ENCODE measurements around the gene IFNA16.
A peak's percentile ranks its signal among the peaks of the same experiment; 100 is the strongest.
"Not testable (repeated sequence)": the region's sequence is repeated elsewhere in the genome, so short reads cannot be mapped to it uniquely, and the experiment has no call there.

IFNA16 gene

GRCh38 chr9:21217211-21217610 is at the start of gene IFNA16:
Gene IFNA16, minus strand, starts transcription at chr9:21217311. Its CDS starts 6 bp downstream, at chr9:21217305.
- DNase-seq = not testable (repeated sequence)

GRCh38 chr9:21265421-21266189 is 48.5 kb upstream of the IFNA16 start:
- DNase-seq = no peak

- no peak for DNase-seq
These were observed 38.6 kb upstream of the IFNA16 start for GRCh38 chr9:21255538-21256212.

- no peak for DNase-seq
These were observed 35.8 kb upstream of the IFNA16 start for GRCh38 chr9:21252721-21253547.

- DNase-seq = no peak
These were observed 34.5 kb upstream of the IFNA16 start for GRCh38 chr9:21251638-21252037.

- DNase-seq = no peak
These were observed 34.1 kb upstream of the IFNA16 start for GRCh38 chr9:21251190-21251589.

GRCh38 chr9:21244836-21245235 is 27.7 kb upstream of the IFNA16 start:
- no peak for DNase-seq

GRCh38 chr9:21239911-21240310 is 22.8 kb upstream of the IFNA16 start, which contains the start of gene IFNA14:
Gene IFNA14, minus strand, starts transcription at chr9:21240005. Its CDS starts 70 bp downstream, at chr9:21239935.
- DNase-seq = no peak

- DNase-seq = not testable (repeated sequence)
These were observed 19.2 kb upstream of the IFNA16 start for GRCh38 chr9:21236360-21236714.

- DNase-seq = peak; percentile 11
These were observed 18.6 kb upstream of the IFNA16 start for GRCh38 chr9:21235468-21236359.

GRCh38 chr9:21234153-21234687 is 17.1 kb upstream of the IFNA16 start:
- no peak for DNase-seq

GRCh38 chr9:21233258-21233657 is 16.1 kb upstream of the IFNA16 start:
- no peak for DNase-seq

GRCh38 chr9:21228122-21228521 is 11.0 kb upstream of the IFNA16 start, which contains the start of gene IFNA17:
Gene IFNA17, minus strand, starts transcription at chr9:21228222. Its CDS starts 49 bp downstream, at chr9:21228173.
- DNase-seq = no peak

GRCh38 chr9:21213411-21214326 is 3.4 kb downstream of the IFNA16 start:
- DNase-seq = not testable (repeated sequence)

GRCh38 chr9:21212160-21212559 is 5.0 kb downstream of the IFNA16 start:
- DNase-seq = not testable (repeated sequence)

- not testable (repeated sequence) for DNase-seq
These were observed 6.3 kb downstream of the IFNA16 start for GRCh38 chr9:21210782-21211181.

GRCh38 chr9:21210311-21210710 is 6.8 kb downstream of the IFNA16 start:
- DNase-seq = no peak

- not testable (repeated sequence) for DNase-seq
These were observed 10.1 kb downstream of the IFNA16 start, which contains the start of gene IFNA10 for GRCh38 chr9:21207043-21207442. Gene IFNA10, minus strand, starts transcription at chr9:21207143. Its CDS starts 46 bp downstream, at chr9:21207097.

GRCh38 chr9:21205204-21205603 is 11.9 kb downstream of the IFNA16 start:
- no peak for DNase-seq

GRCh38 chr9:21202105-21202504 is 15.0 kb downstream of the IFNA16 start, which contains the start of gene IFNA7:
Gene IFNA7, minus strand, starts transcription at chr9:21202205. Its CDS starts 40 bp downstream, at chr9:21202165.
- DNase-seq = not testable (repeated sequence)
